GM12892 (cell line): Measurements from ENCODE around the gene ADSS2.

Source experiments
- DNase-seq: peaks from one replicate; pipeline ENCODE4 v3.0.0; 2011; ENCODE audit not compliant: insufficient read length
- FAIRE-seq: peaks from 2 replicates; lab custom pipeline; 2011; peaks lifted over from hg19 to GRCh38; lab: Jason Lieb, UNC
- POLR2A ChIP-seq: IDR thresholded peaks from 2 replicates; pipeline ENCODE4 v1.6.1; 2011; ENCODE audit warnings: low read depth, low read length, control low read depth
- POLR2AphosphoS5 ChIP-seq: IDR thresholded peaks from 2 replicates; pipeline ENCODE4 v1.6.1; 2011; ENCODE audit warnings: low read depth, low read length, control low read depth
- TAF1 ChIP-seq: IDR thresholded peaks from 2 replicates; pipeline ENCODE4 v1.6.1; 2011; ENCODE audit warnings: low read depth, mild to moderate bottlenecking, control low read depth, low read length, borderline replicate concordance

Gene ADSS2

DNA sequence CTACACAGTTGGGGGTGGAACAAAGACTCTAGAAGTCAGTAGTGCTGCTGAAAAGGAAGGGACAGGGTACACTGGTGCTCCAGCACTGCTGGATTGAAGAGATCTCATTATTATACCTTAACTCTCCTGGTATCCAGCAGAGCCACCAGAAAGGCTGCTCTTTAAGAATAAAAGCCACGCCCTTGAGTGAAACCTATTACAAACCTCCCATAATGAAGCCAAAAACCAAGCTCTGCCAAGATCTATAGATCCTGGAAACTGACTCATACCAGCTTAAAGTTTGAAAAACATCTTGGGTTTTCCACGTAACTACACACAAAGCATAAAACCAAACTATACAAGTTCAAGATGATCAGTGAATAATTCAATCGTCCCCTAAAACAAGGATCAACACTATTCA, 38.0 kb downstream of the ADSS2 start:
- FAIRE-seq = no peak
- DNase-seq = no peak
- TF ChIP-seq TAF1 (no peak), POLR2A (no peak), POLR2AphosphoS5 (no peak)

DNA sequence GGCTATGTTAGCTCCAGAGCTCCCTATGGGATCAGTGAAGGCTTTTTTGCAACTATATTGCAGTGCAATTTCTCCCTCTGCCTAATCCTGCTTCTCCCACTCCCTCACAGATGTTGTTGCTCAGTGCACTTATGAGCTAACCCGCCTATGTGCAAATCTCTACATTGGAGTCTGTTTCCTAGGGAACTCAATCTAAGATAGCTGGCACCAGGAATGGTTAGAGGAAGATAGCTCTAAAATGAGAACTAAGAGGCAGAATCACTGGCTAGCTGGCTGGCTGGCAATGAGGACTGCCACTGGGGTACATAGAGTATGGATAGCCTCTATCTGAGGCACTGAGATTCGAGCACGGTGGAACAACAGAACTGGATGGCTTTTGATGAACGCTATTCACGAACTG, 39.5 kb downstream of the ADSS2 start:
- no peak for TF ChIP-seq TAF1
- DNase-seq (no peak), FAIRE-seq (no peak)

DNA sequence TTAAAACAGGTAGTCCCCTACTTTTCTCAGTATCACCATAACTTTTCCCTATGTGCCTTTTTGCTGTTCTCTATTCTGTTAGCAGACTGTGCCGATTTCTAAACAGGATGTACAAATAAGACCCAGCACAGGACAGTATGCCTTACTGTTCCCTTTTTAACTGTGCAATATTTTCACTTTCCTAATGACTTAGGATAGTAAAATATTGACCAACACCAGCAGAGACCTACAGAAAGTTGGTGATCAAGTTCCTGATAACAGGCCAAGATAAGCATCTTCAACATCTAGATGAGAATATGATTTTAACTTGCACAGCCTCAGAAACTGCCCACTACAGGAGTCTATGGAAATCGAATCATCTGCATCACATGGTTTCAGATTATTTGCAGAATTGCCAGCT, 42.0 kb downstream of the ADSS2 start:
- FAIRE-seq (peak; percentile 70), DNase-seq (no peak)
- TF ChIP-seq TAF1 (no peak), POLR2AphosphoS5 (no peak), POLR2A (no peak)

DNA sequence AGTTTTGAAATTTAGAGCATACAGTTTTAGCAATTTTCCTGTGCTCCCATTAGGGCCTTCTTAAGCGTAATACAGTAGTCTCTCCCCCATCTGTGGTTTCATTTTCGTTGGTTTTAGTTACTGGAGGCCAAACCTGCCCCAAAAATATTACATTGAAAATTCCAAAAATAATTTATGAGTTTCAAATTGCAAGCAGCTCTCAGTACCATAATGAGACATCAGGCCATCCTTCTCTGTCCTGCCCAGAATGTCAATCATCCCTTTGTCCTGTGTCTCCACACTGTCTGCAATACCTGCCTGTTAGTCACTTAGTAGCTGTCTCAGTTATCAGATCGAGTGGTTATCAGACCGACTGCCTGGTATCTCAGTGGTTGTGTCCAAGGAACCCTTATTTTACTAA, 45.4 kb downstream of the ADSS2 start:
- peak; percentile 9 for FAIRE-seq

GRCh38 chr1:244405856-244406255, 45.9 kb downstream of the ADSS2 start:
- no peak for FAIRE-seq
- TF ChIP-seq POLR2A (no peak), TAF1 (no peak), POLR2AphosphoS5 (no peak)
- no peak for DNase-seq

More for the DNA sequence above, 45.4 kb downstream of the ADSS2 start:
- TF ChIP-seq POLR2A (no peak), TAF1 (no peak), POLR2AphosphoS5 (no peak)
- no peak for DNase-seq

GRCh38 chr1:244403431-244403830, 48.3 kb downstream of the ADSS2 start:
- no peak for DNase-seq
- TF ChIP-seq POLR2A = no peak
- FAIRE-seq = no peak

- DNase-seq = no peak
- TF ChIP-seq POLR2A (no peak), POLR2AphosphoS5 (no peak), TAF1 (no peak)
- no peak for FAIRE-seq
These were observed 50.7 kb downstream of the ADSS2 start for GRCh38 chr1:244400974-244401373.

- DNase-seq (no peak), FAIRE-seq (no peak)
- TF ChIP-seq POLR2A = no peak
These were observed 54.6 kb downstream of the ADSS2 start for GRCh38 chr1:244397131-244397530.

DNA sequence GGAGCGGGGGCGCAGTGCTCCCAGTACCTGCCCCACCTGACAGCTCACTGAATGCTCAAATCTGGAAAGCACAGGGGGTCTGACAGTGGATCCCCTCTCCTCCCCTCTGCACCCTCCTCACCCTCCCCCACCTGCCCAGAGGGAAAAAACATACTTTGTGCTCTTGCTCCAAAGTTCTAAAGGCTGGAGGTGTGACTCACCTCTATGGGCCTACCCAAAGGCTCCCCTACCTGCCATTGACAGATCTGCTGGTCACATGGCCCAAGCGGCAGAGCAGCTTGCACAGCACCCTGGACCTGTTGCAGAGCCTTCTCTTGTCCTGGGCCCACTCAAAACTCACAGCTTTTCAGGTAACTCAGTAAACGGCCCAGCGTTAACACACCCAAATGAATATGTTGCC, 55.7 kb downstream of the ADSS2 start:
- TF ChIP-seq TAF1 = no peak
- no peak for TF ChIP-seq POLR2AphosphoS5
- no peak for TF ChIP-seq POLR2A
- DNase-seq = no peak
- no peak for FAIRE-seq

- TF ChIP-seq POLR2AphosphoS5 = no peak
- no peak for TF ChIP-seq POLR2A
- no peak for TF ChIP-seq TAF1
- DNase-seq = no peak
- FAIRE-seq = no peak
These were observed 56.6 kb downstream of the ADSS2 start for GRCh38 chr1:244394826-244395765.

DNA sequence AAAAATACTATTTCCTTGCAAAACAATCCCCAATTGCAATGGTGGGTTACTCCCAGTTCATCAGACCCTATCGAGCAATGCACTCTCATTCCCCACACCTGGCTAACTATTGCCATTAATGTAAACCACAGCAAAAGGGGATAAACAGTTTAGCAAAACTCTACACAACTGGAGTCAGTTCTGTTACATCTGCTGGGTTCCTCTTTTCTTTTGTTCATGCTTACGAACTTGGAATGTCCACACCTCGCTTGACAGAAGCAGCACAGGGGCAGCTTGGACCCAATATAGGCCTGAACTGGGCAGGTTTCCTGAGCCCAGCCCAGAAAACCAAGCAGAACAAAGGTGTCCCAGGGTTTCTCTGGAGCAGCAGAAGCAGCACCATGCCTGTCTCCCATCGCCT, 57.4 kb downstream of the ADSS2 start:
- DNase-seq (no peak), FAIRE-seq (no peak)
- TF ChIP-seq POLR2A (no peak), TAF1 (no peak), POLR2AphosphoS5 (no peak)

DNA sequence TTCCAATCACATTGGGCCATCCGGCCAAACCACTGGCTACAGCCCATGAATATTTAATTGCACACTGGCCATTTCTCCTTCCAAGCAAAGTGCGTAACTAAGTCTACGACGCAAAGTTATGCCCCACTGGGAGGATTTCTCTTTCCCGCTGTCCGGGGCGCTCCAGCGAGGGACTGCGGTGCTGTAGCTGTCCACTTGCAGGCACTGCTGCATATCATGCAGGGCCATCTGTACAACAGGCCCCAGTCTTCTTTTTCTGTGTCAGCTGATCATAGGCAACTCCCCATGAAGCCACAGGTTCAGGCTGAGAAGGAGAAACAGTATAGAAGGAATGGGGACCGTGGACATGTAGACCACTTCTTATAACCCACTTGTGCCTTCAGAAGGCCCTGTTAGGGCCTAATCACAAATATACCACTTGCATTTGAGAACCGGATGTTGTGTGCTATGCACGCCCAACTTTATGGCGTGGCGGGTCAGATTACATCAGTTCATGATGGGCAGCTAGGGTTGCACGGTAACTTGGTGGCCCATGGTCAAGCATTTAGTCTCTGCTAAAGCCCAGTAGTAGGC, 58.0 kb downstream of the ADSS2 start:
- no peak for TF ChIP-seq TAF1
- no peak for TF ChIP-seq POLR2AphosphoS5
- TF ChIP-seq POLR2A = no peak
- FAIRE-seq = no peak
- no peak for DNase-seq
